K562 (cell line): ENCODE results near the gene DTNB. TPM values are rescaled to one million over a fixed set of nuclear protein-coding genes. Genes with fewer than 3 reads are reported as not detected.

ENCODE experiments used
- ATAC-seq: fragments of 200-7000 bp; cut with Tn5 transposase; 3 replicates; pipeline ENCODE4 v1.9.1; 2020; ENCODE audit warnings: moderate library complexity
- BruUV-seq: library from RNA; stranded (reverse); fragments of 400-500 nt; replicated peaks from 2 replicates; lab custom pipeline; 2021; lab: Mats Ljungman, UMichigan
- CTCF ChIA-PET: fragments of 300-600 bp; formaldehyde crosslinking; extraction: SDS; loops from one replicate; lab custom pipeline; 2021; ENCODE audit warnings: low intra/inter-chr PET ratio; lab: Yijun Ruan, JAX
- POLR2A ChIA-PET: fragments of 300-600, 350-650 bp; sonication (Branson Sonifier 250); formaldehyde crosslinking; extraction: SDS; loops from one replicate; lab custom pipeline; 2021; ENCODE audit warnings: antibody characterized with exemption, inconsistent platforms; lab: Yijun Ruan, JAX
- DNase-seq, 4 experiments: peaks; one replicate each; pipeline versions ENCODE4 v3.0.0 to v3.0.0-alpha.2; 2011 to 2018; ENCODE audit warnings: low spot score in 3 of 4, mixed read lengths in 3 of 4; ENCODE audit errors: extremely low read depth in 1 of 4
- FAIRE-seq: peaks from 2 replicates; lab custom pipeline; 2011; peaks lifted over from hg19 to GRCh38; lab: Jason Lieb, UNC
- H2AFZ ChIP-seq: 2 replicates; pipeline ENCODE4 v1.6.0; 2011; ENCODE audit warnings: low read depth, low read length, control low read depth, inconsistent platforms
- H3K27ac ChIP-seq: fragments of 200-600 bp; 3 replicates; pipeline ENCODE4 v1.8.0; 2011; ENCODE audit warnings: low read depth, mild to moderate bottlenecking, control low read depth, inconsistent platforms, low read length, moderate library complexity, mixed read lengths; ENCODE audit errors: extremely low read depth
- H3K27me3 ChIP-seq, 2 experiments: fragments of 300-600 bp in 1 of 2; 2 replicates in 1 of 2; 3 replicates in 1 of 2; pipeline versions ENCODE4 v1.6.0 to v1.8.0; 2011; ENCODE audit warnings: inconsistent platforms in 2 of 2, low read length in 2 of 2, mild to moderate bottlenecking in 1 of 2, mixed read lengths in 1 of 2, moderate library complexity in 1 of 2; ENCODE audit not compliant: control insufficient read depth in 2 of 2, insufficient read depth in 2 of 2
- H3K36me3 ChIP-seq: fragments of 300-600 bp; 3 replicates; pipeline ENCODE4 v1.8.0; 2011; ENCODE audit warnings: mild to moderate bottlenecking, low read length, inconsistent platforms; ENCODE audit not compliant: control insufficient read depth, insufficient read depth
- H3K4me1 ChIP-seq, 2 experiments: fragments of 200-600 bp in 1 of 2; replicated peaks in 1 of 2; 2 replicates in 1 of 2; 3 replicates in 1 of 2; pipeline versions ENCODE4 v1.5.1 to v1.8.0; 2011; ENCODE audit warnings: inconsistent platforms in 2 of 2, low read length in 2 of 2, mild to moderate bottlenecking in 1 of 2, mixed read lengths in 1 of 2, moderate library complexity in 1 of 2; ENCODE audit not compliant: control insufficient read depth in 2 of 2, insufficient read depth in 2 of 2
- H3K4me2 ChIP-seq: 2 replicates; pipeline ENCODE4 v1.6.1; 2011; ENCODE audit warnings: low read length, control low read depth, inconsistent platforms, mixed read lengths; ENCODE audit not compliant: insufficient read depth
- H3K4me3 ChIP-seq: fragments of 200-600 bp; sonication (generic), shearing (Covaris generic); 2 replicates; pipeline ENCODE4 v1.5.1; 2016; ENCODE audit warnings: control low read depth, inconsistent platforms
- H3K79me2 ChIP-seq: fragments of 200-600 bp; 3 replicates; pipeline ENCODE4 v1.8.0; 2011; ENCODE audit warnings: low read length, inconsistent platforms; ENCODE audit not compliant: control insufficient read depth, insufficient read depth
- H3K9ac ChIP-seq, 2 experiments: 2 replicates each; pipeline versions ENCODE4 v1.6.0 to v1.6.1; 2011; ENCODE audit warnings: low read depth in 2 of 2, low read length in 2 of 2, control low read depth in 1 of 2, inconsistent platforms in 1 of 2, mild to moderate bottlenecking in 1 of 2, mixed read lengths in 1 of 2; ENCODE audit not compliant: insufficient read depth in 1 of 2
- H3K9me1 ChIP-seq: one replicate; pipeline ENCODE4 v1.6.0; 2011; ENCODE audit warnings: inconsistent platforms, mild to moderate bottlenecking, low read length, moderate library complexity; ENCODE audit not compliant: control insufficient read depth, insufficient read depth
- H3K9me3 ChIP-seq: replicated peaks from 2 replicates; pipeline ENCODE4 v1.5.1; 2011; ENCODE audit warnings: low read depth, low read length, inconsistent platforms; ENCODE audit not compliant: control insufficient read depth, insufficient read depth
- H4K20me1 ChIP-seq: replicated peaks from 2 replicates; pipeline ENCODE4 v1.6.1; 2011; ENCODE audit warnings: low read length, inconsistent platforms, mixed read lengths; ENCODE audit not compliant: control insufficient read depth, insufficient read depth
- CHD4 ChIP-seq: fragments of 200-600 bp; sonication (generic); IDR thresholded peaks from 3 replicates; pipeline ENCODE4 v1.6.1; 2012; ENCODE audit warnings: low read depth, mild to moderate bottlenecking, mixed read lengths, low read length, inconsistent platforms; ENCODE audit not compliant: insufficient read depth, insufficient replicate concordance, poor library complexity, severe bottlenecking
- DDX20 ChIP-seq: fragments of 450-650 bp; IDR thresholded peaks from 2 replicates; pipeline ENCODE4 v1.6.1; 2016; ENCODE audit warnings: missing genetic modification characterization, low read depth, mild to moderate bottlenecking, missing compliant biosample characterization, moderate library complexity
- HIVEP1 ChIP-seq: fragments of 250-450 bp; sonication (Bioruptor Pico); IDR thresholded peaks from 2 replicates; pipeline ENCODE4 v1.4.0; 2020; ENCODE audit warnings: mild to moderate bottlenecking
- MTF1 ChIP-seq: fragments of 250-450 bp; sonication (Bioruptor Pico); IDR thresholded peaks from 2 replicates; pipeline ENCODE4 v1.9.0; 2021; ENCODE audit warnings: moderate library complexity, mild to moderate bottlenecking, inconsistent platforms, borderline replicate concordance
- NFIX ChIP-seq: fragments of 250-450 bp; sonication (Bioruptor Pico); IDR thresholded peaks from 2 replicates; pipeline ENCODE4 v1.4.0; 2020; ENCODE audit warnings: low read depth, mild to moderate bottlenecking, moderate library complexity
- NR2C2 ChIP-seq, 2 experiments: fragments of 200-800 bp in 1 of 2; sonication (Bioruptor generic) in 1 of 2; sonication (generic) in 1 of 2; formaldehyde crosslinking in 1 of 2; IDR thresholded peaks; 2 replicates each; pipeline versions ENCODE4 v1.6.1 to v1.8.0; 2016 to 2022; ENCODE audit warnings: mild to moderate bottlenecking in 1 of 2, missing compliant biosample characterization in 1 of 2, missing genetic modification characterization in 1 of 2, missing genetic modification reagents in 1 of 2
- RAD51 ChIP-seq: fragments of 450-650 bp; IDR thresholded peaks from 2 replicates; pipeline ENCODE4 v1.7.1; 2016; ENCODE audit warnings: low read depth, mild to moderate bottlenecking, borderline replicate concordance
- TCF3 ChIP-seq: sonication (generic); formaldehyde crosslinking; IDR thresholded peaks from 2 replicates; pipeline ENCODE4 v1.4.0; 2020; ENCODE audit warnings: mild to moderate bottlenecking, missing genetic modification reagents
- TSC22D4 ChIP-seq: fragments of 450-650 bp; IDR thresholded peaks from 2 replicates; pipeline ENCODE4 v1.6.1; 2016; ENCODE audit warnings: missing genetic modification characterization, missing biosample characterization, control low read depth
- ZNF592 ChIP-seq: fragments of 450-650 bp; IDR thresholded peaks from 2 replicates; pipeline ENCODE4 v1.6.1; 2017; ENCODE audit warnings: antibody characterized with exemption, mild to moderate bottlenecking
- ZNF639 ChIP-seq, 2 experiments: fragments of 200-800 bp in 1 of 2; sonication (Bioruptor generic) in 1 of 2; sonication (generic) in 1 of 2; formaldehyde crosslinking in 1 of 2; IDR thresholded peaks in 1 of 2; conservative IDR thresholded peaks in 1 of 2; 2 replicates each; pipeline versions ENCODE4 v1.5.0 to v1.6.1; 2016 to 2020; ENCODE audit warnings: missing compliant biosample characterization in 1 of 2, missing genetic modification characterization in 1 of 2, missing genetic modification reagents in 1 of 2
- ZNF717 ChIP-seq: fragments of 250-450 bp; sonication (Bioruptor Pico); IDR thresholded peaks from 2 replicates; pipeline ENCODE4 v1.5.0; 2021
- WGBS: fragments of 100-300 bp; shearing (Covaris generic); methylation state at CpG from one replicate; pipeline ENCODE4 v1.1.6; 2016; ENCODE audit warnings: low coverage, mixed read lengths; ENCODE audit not compliant: insufficient coverage; ENCODE audit errors: missing lambda C conversion rate; 5-methylcytosine and 5-hydroxymethylcytosine counted together
- in situ Hi-C: fragments of 300-500 bp; cut with MboI; formaldehyde crosslinking; loops from 4 replicates; pipeline ENCODE4 v1.15.0; 2018; ENCODE audit warnings: inconsistent platforms, mixed read lengths
- intact Hi-C: fragments of 100-400 bp; cut with micrococcal nuclease; formaldehyde crosslinking; loops from 2 replicates; pipeline ENCODE4 v1.14.2; 2022
- polyA plus RNA-seq, 8 experiments: library from polyadenylated mRNA; depleted of rRNA in 4 of 8; stranded (reverse) in 5 of 8; unstranded in 3 of 8; fragments of >200 nt; fragmentation: Nextera tagmentation in 2 of 8; fragmentation: Illumina TruSeq in 1 of 8; extraction: Ambion mirVana in 2 of 8; extraction: Trizol in 1 of 8; gene quantifications; 2 replicates each; pipeline versions ENCODE4 v1.2.1 to v1.2.3, GENCODE V29; 2011 to 2014; ENCODE audit warnings: inconsistent platforms in 1 of 8, missing spikeins in 1 of 8
- total RNA-seq, 7 experiments: library from RNA; depleted of rRNA in 6 of 7; stranded (reverse); fragments of >200 nt in 6 of 7; fragmentation: Illumina TruSeq in 2 of 7; extraction: Trizol in 2 of 7; gene quantifications; 2 replicates each; pipeline versions ENCODE4 v1.2.1 to v1.2.3, GENCODE V29; 2011 to 2021; ENCODE audit warnings: low replicate concordance in 1 of 7

The DTNB gene
- total and polyA plus RNA-seq, 9 of the 15 experiments (the other 6 are each of a cell fraction or from before 2014, with no cell fraction given) = 0.18 to 2.0 (median 0.77) TPM; not detected in 2

GRCh38 chr2:25566094-25566493 lies 107.3 kb downstream of the DTNB start:
- intact Hi-C loops = no loop called here
- Histone ChIP-seq H3K9ac (no peak overlapping the region), H3K27me3 (peaks cover 7 to 18% of the 10 kb centered on the region in 2 experiments; a peak in 3 of 5 replicates), H2AFZ (no peak overlapping the region), H3K4me3 (no peak overlapping the region), H3K9me1 (no peaks in the 10 kb centered on the region), H4K20me1 (no peaks in the 10 kb centered on the region; the same call in 1 of the 2 replicates), H3K4me2 (no peak overlapping the region), H3K79me2 (no peaks in the 10 kb centered on the region), H3K27ac (no peak overlapping the region), H3K9me3 (no peaks in the 10 kb centered on the region), H3K4me1 (no peaks in the 10 kb centered on the region), H3K36me3 (no peaks in the 10 kb centered on the region)
- ATAC-seq (no peak), DNase-seq (no peak), FAIRE-seq (no peak)
- TF ChIP-seq NFIX (CRISPR knock-in tag) (no peak), CHD4 (no peak), ZNF639 (CRISPR knock-in tag; conservative IDR thresholded peaks at IDR 0.05 in 1 of 2, IDR thresholded peaks at IDR 0.05 in 1 of 2) (no peak), ZNF717 (CRISPR knock-in tag) (no peak), HIVEP1 (CRISPR knock-in tag) (no peak), RAD51 (no peak), NR2C2 (CRISPR knock-in tag; IDR thresholded peaks at IDR 0.05) (no peak), NR2C2 (tag; IDR thresholded peaks at IDR 0.05) (no peak), TSC22D4 (tag) (no peak), DDX20 (no peak), MTF1 (CRISPR knock-in tag) (no peak), ZNF592 (no peak), TCF3 (no peak)
- ChIA-PET CTCF (no interaction called here), POLR2A (no interaction called here)
- BruUV-seq = no TSS peak
- 0% methylated on average over 6 of the region's 6 CpGs for WGBS
- in situ Hi-C loops = no loop called here
